Measurements from ENCODE around the gene LMTK3. TPM values are rescaled to one million over a fixed set of nuclear protein-coding genes. Genes with fewer than 3 reads are reported as not detected.

LMTK3 gene
- total and polyA plus RNA-seq, 9 of the 15 experiments (the other 6 are each of a cell fraction or from before 2014, with no cell fraction given) = 0.35 to 12.3 (median 2.0) TPM; not detected in 2

DNA sequence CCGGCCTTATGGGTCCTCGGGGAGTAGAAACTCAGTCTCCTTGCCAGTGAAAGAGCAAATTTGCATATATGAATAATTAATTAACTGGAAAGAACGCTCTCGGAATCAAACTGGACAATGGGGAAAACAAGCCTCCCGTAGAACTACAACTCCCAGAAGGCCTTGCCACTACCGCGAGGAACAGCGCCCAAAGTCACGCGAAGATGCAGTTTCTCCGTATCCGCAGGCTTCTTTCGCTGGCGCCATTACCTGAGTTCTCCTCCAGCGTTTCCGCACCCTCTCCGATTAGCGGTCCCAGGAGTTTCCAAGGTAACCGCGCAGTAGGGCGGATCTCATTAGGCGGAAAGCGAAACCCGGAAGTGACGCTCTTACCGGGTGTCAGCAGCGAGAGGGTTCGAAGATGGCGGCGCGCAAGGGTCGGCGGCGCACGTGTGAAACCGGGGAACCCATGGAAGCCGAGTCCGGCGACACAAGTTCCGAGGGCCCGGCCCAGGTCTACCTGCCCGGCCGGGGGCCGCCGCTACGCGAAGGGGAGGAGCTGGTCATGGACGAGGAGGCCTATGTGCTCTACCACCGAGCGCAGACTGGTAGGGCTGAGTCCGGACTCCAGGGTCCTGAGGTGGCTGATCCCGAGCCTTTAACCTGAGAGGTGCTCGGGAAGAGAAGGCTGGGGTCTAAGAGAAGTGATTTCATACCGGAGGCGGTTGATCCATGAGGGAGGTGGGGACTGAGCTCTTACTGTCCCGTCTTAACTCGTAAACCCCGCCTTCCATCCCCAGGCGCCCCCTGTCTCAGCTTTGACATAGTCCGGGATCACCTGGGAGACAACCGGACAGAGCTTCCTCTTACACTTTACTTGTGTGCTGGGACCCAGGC, 65.8 kb downstream of the LMTK3 start, which contains the start of gene GRWD1 (continued):
- TF ChIP-seq DIDO1 (tag; IDR thresholded peaks at IDR 0.05; ENCODE audit: low read depth) (peak; percentile 73), TFAM (CRISPR knock-in tag; conservative IDR thresholded peaks at IDR 0.05) (no peak), TRIM24 (IDR thresholded peaks at IDR 0.05) (no peak), TEAD2 (tag; IDR thresholded peaks at IDR 0.05) (no peak), ZNF512 (tag; IDR thresholded peaks at IDR 0.05) (no peak), KAT8 (IDR thresholded peaks at IDR 0.05; ENCODE audit: low read depth) (no peak), CXXC5 (CRISPR knock-in tag; IDR thresholded peaks at IDR 0.05) (peak; percentile 82), SREBF1 (IDR thresholded peaks at IDR 0.05; ENCODE audit: borderline replicate concordance, low read depth, low read length) (peak; percentile 37; the same call in 1 of the 2 replicates), MIER1 (IDR thresholded peaks at IDR 0.05; ENCODE audit: low read depth) (no peak), TEAD1 (CRISPR knock-in tag; IDR thresholded peaks at IDR 0.05) (no peak), SP1 (CRISPR knock-in tag; IDR thresholded peaks at IDR 0.05) (peak; percentile 77), RCOR1 (IDR thresholded peaks at IDR 0.05; ENCODE audit: borderline replicate concordance in 1 of 2, low read depth in 2 of 2, low read length in 2 of 2) (no peak), MAX (CRISPR knock-in tag; IDR thresholded peaks at IDR 0.05) (peak; percentile 98), FOXJ2 (tag; IDR thresholded peaks at IDR 0.05) (no peak), FOXJ3 (CRISPR knock-in tag; IDR thresholded peaks at IDR 0.05) (0 out of 2 replicates have a peak, but pooled peaks have one; percentile 23), ELF4 (CRISPR knock-in tag; IDR thresholded peaks at IDR 0.05) (peak; percentile 77; the same call in 1 of the 2 replicates), ZNF764 (CRISPR knock-in tag; IDR thresholded peaks at IDR 0.05; ENCODE audit: low read depth) (no peak), RBM34 (IDR thresholded peaks at IDR 0.05; ENCODE audit: borderline replicate concordance, insufficient read depth, low read length) (no peak), SAP30 (IDR thresholded peaks at IDR 0.05; ENCODE audit: borderline replicate concordance, insufficient read depth, low read depth, low read length, poor library complexity, severe bottlenecking) (peak; percentile 100)
- TF ChIP-seq, protein P1, sequence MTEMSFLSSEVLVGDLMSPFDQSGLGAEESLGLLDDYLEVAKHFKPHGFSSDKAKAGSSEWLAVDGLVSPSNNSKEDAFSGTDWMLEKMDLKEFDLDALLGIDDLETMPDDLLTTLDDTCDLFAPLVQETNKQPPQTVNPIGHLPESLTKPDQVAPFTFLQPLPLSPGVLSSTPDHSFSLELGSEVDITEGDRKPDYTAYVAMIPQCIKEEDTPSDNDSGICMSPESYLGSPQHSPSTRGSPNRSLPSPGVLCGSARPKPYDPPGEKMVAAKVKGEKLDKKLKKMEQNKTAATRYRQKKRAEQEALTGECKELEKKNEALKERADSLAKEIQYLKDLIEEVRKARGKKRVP (CRISPR knock-in tag; IDR thresholded peaks at IDR 0.05) = no peak
- TF ChIP-seq, protein P2, sequence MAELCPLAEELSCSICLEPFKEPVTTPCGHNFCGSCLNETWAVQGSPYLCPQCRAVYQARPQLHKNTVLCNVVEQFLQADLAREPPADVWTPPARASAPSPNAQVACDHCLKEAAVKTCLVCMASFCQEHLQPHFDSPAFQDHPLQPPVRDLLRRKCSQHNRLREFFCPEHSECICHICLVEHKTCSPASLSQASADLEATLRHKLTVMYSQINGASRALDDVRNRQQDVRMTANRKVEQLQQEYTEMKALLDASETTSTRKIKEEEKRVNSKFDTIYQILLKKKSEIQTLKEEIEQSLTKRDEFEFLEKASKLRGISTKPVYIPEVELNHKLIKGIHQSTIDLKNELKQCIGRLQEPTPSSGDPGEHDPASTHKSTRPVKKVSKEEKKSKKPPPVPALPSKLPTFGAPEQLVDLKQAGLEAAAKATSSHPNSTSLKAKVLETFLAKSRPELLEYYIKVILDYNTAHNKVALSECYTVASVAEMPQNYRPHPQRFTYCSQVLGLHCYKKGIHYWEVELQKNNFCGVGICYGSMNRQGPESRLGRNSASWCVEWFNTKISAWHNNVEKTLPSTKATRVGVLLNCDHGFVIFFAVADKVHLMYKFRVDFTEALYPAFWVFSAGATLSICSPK (IDR thresholded peaks at IDR 0.05; ENCODE audit: borderline replicate concordance) = peak; percentile 41; the same call in 1 of the 2 replicates
